Measurements from ENCODE around the gene HPSE. TPM values are rescaled to one million over a fixed set of nuclear protein-coding genes. Genes with fewer than 3 reads are reported as not detected.

The HPSE gene
- total RNA-seq, 1 experiment from 2014 or later = 12.6 TPM

GRCh38 chr4:83269256-83269655 lies 65.4 kb downstream of the HPSE start:
- Histone ChIP-seq H3K9me3 (ENCODE audit: control insufficient read depth in 1 of 2, insufficient read depth in 1 of 2, low read depth in 1 of 2, low read length in 2 of 2) (no peaks in the 10 kb centered on the region), H3K36me3 (ENCODE audit: control insufficient read depth in 1 of 2, insufficient read depth in 2 of 2, low read length in 2 of 2) (peaks cover 3 to 9% of the 10 kb centered on the region in 2 experiments; a peak in 1 of 4 replicates), H3K27ac (ENCODE audit: low read depth, low read length) (no peak overlapping the region), H3K27me3 (ENCODE audit: insufficient read depth, low read length) (no peaks in the 10 kb centered on the region), H3K9me2 (ENCODE audit: insufficient read depth) (no peaks in the 10 kb centered on the region), H3K4me2 (ENCODE audit: low read length) (no peak overlapping the region), H3K4me1 (ENCODE audit: control insufficient read depth in 1 of 2, insufficient read depth in 2 of 2, low read length in 2 of 2) (no peaks in the 10 kb centered on the region), H4K20me1 (ENCODE audit: insufficient read depth) (no peaks in the 10 kb centered on the region), H3K4me3 (replicated peaks in 1 of 2; ENCODE audit: low read depth in 1 of 2, low read length in 2 of 2) (no peak overlapping the region), H3K79me2 (ENCODE audit: insufficient read depth, low read length) (no peaks in the 10 kb centered on the region), H3K9ac (ENCODE audit: low read length) (no peak overlapping the region), H2AFZ (ENCODE audit: low read depth, low read length, poor library complexity, severe bottlenecking) (no peak overlapping the region)
- CTCF ChIA-PET = interaction anchor here (1.3 kb wide), 1 partner anchor 14 kb away, joined by 3 read pairs; no protein-coding TSS in a partner anchor
- POLR2A ChIA-PET = no interaction called here
- intact Hi-C loops (cut with micrococcal nuclease) = no loop called here
- DNase-seq (ENCODE audit: low read depth, low spot score) = no peak
- no peak for ATAC-seq
- TF ChIP-seq MAX (IDR thresholded peaks at IDR 0.05) = no peak
- RAD21 ChIA-PET (ENCODE audit: low non-redundant PET in 1 of 2, low total read pairs in 2 of 2, uncharacterized antibody in 2 of 2, unreplicated experiment in 2 of 2) = no interaction called here
- no TSS peak for BruUV-seq (replicated peaks)

- no peak overlapping the region for H3K9ac ChIP-seq (ENCODE audit: low read length)
- no peaks in the 10 kb centered on the region for H3K9me3 ChIP-seq (ENCODE audit: control insufficient read depth in 1 of 2, insufficient read depth in 1 of 2, low read depth in 1 of 2, low read length in 2 of 2)
- H3K79me2 ChIP-seq (ENCODE audit: insufficient read depth, low read length) = no peaks in the 10 kb centered on the region
- no peaks in the 10 kb centered on the region for H3K27me3 ChIP-seq (ENCODE audit: insufficient read depth, low read length)
- no TSS peak for BruUV-seq (replicated peaks)
- intact Hi-C loops (cut with micrococcal nuclease) = no loop called here
- DNase-seq (ENCODE audit: low read depth, low spot score) = no peak
- no peak overlapping the region for H2AFZ ChIP-seq (ENCODE audit: low read depth, low read length, poor library complexity, severe bottlenecking)
- H3K9me2 ChIP-seq (ENCODE audit: insufficient read depth) = no peaks in the 10 kb centered on the region
- no peak overlapping the region for H3K4me3 ChIP-seq (replicated peaks in 1 of 2; ENCODE audit: low read depth in 1 of 2, low read length in 2 of 2)
- H3K4me1 ChIP-seq (ENCODE audit: control insufficient read depth in 1 of 2, insufficient read depth in 2 of 2, low read length in 2 of 2) = no peaks in the 10 kb centered on the region
- TF ChIP-seq YY1 (IDR thresholded peaks at IDR 0.05; ENCODE audit: extremely low read depth, insufficient replicate concordance, low read depth, low read length) (no peak), FOSL1 (IDR thresholded peaks at IDR 0.05; ENCODE audit: low read depth) (no peak), SIN3A (IDR thresholded peaks at IDR 0.05; ENCODE audit: low read depth) (no peak), ELF1 (IDR thresholded peaks at IDR 0.05; ENCODE audit: borderline replicate concordance, low read depth) (no peak), CEBPB (IDR thresholded peaks at IDR 0.05; ENCODE audit: low read depth) (no peak), REST (IDR thresholded peaks at IDR 0.05; ENCODE audit: low read depth) (no peak), POLR2A (IDR thresholded peaks at IDR 0.05; ENCODE audit: borderline replicate concordance, extremely low read depth, insufficient read depth, insufficient read length) (no peak), CTCF (IDR thresholded peaks at IDR 0.05 in 2 of 3, conservative IDR thresholded peaks at IDR 0.05 in 1 of 3; ENCODE audit: borderline replicate concordance in 1 of 3, insufficient read depth in 1 of 3, low read depth in 2 of 3, low read length in 2 of 3) (no peak), CBX3 (IDR thresholded peaks at IDR 0.05; ENCODE audit: low read depth) (no peak), SRF (IDR thresholded peaks at IDR 0.05; ENCODE audit: low read depth) (no peak), ATF3 (IDR thresholded peaks at IDR 0.05) (no peak), JUND (IDR thresholded peaks at IDR 0.05) (no peak), ZFX (IDR thresholded peaks at IDR 0.05) (no peak), EGR1 (IDR thresholded peaks at IDR 0.05; ENCODE audit: low read depth) (no peak), RAD21 (IDR thresholded peaks at IDR 0.05; ENCODE audit: low read depth) (no peak), MAX (IDR thresholded peaks at IDR 0.05) (no peak), SP1 (IDR thresholded peaks at IDR 0.05; ENCODE audit: low read depth) (no peak)
- POLR2A ChIA-PET = no interaction called here
- peaks cover 3 to 9% of the 10 kb centered on the region in 2 experiments; a peak in 1 of 4 replicates for H3K36me3 ChIP-seq (ENCODE audit: control insufficient read depth in 1 of 2, insufficient read depth in 2 of 2, low read length in 2 of 2)
- H4K20me1 ChIP-seq (ENCODE audit: insufficient read depth) = no peaks in the 10 kb centered on the region
- ATAC-seq = no peak
- RAD21 ChIA-PET (ENCODE audit: low non-redundant PET in 1 of 2, low total read pairs in 2 of 2, uncharacterized antibody in 2 of 2, unreplicated experiment in 2 of 2) = no interaction called here
- no peak overlapping the region for H3K27ac ChIP-seq (ENCODE audit: low read depth, low read length)
- H3K4me2 ChIP-seq (ENCODE audit: low read length) = no peak overlapping the region
- CTCF ChIA-PET = interaction anchor here (1.3 kb wide), 1 partner anchor 15 kb away, joined by 3 read pairs; no protein-coding TSS in a partner anchor
Observed at GRCh38 chr4:83268491-83268890, 66.2 kb downstream of the HPSE start.
